NCI-H446 (cell line): ENCODE measurements around the gene RBM19.
A peak's percentile ranks its signal among the peaks of the same experiment; 100 is the strongest.
"Not testable (repeated sequence)": the region's sequence is repeated elsewhere in the genome, so short reads cannot be mapped to it uniquely, and the experiment has no call there.

Experiments
- DNase-seq, 2 experiments: peaks; one replicate each; lab custom pipeline; 2025; lab: John Stamatoyannopoulos, UW

The RBM19 gene

GRCh38 chr12:113929312-113929989 is 36.7 kb downstream of the RBM19 start:
- no peak for DNase-seq

DNA sequence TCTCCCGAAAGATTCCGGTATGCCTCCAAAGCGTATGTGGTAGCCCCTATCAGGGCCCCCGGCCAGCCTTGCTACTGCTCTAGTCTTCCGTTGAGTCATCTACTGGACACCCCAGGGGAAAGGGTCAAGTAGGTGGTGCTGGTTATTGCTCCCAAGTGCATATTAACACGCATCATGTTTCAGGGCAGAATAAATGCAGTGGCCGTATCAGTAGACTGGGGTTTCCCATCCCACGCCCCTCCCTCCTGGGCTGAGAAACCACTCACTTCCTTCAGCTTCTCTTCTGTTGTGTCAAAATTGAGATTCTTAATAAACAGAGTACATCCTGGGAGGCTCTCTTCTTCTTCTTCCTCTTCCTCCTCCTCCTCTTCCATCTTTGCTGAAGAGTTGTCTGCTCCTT is 39.3 kb downstream of the RBM19 start:
- DNase-seq = no peak

DNA sequence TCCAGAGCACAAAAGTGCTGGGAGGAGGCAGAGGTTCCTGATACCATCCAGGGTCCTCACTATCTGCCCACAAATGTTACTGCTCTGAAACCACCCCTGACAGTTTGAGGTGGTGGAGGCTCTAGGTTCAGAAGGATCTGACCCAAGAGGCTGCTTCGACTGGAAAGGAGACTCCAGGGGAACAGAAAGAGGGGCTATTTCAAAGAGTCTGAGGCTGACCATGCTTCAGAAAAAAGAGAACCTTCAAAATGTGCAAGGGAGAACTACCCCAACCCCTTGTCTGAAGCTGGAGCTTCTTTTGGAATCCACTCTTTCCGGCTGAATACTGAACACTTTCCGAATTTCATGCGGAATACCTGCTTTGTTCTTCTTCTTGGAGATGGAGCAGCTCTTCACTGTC is 41.8 kb downstream of the RBM19 start:
- DNase-seq = no peak

- no peak for DNase-seq
These were observed 42.9 kb downstream of the RBM19 start for GRCh38 chr12:113923251-113923650.

DNA sequence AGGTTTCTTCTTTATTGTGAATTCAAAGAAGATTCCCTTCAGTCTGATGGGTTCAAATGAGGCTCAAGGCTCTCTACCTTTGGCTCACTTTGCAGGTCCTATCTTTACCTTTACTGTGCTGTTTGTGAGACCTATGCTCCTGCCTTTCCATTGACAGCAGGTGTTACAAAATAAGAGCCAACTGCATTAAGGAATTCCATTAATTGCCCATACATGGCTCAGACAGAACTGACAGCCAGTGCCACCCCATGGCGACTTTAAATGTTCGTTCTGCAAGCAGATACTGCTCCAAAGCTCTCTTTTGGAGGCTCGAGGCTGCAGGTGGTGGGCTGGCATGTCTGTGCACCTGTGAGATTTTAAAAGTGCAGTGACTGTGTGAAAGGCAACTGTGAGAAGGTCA is 44.7 kb downstream of the RBM19 start:
- DNase-seq = no peak

GRCh38 chr12:113919791-113920190 is 46.3 kb downstream of the RBM19 start:
- no peak for DNase-seq

GRCh38 chr12:113918306-113918705 is 47.8 kb downstream of the RBM19 start:
- DNase-seq = no peak

- DNase-seq = no peak
These were observed 48.7 kb downstream of the RBM19 start for GRCh38 chr12:113917393-113917792.

GRCh38 chr12:113914806-113915205 is 51.3 kb downstream of the RBM19 start:
- DNase-seq = no peak

DNA sequence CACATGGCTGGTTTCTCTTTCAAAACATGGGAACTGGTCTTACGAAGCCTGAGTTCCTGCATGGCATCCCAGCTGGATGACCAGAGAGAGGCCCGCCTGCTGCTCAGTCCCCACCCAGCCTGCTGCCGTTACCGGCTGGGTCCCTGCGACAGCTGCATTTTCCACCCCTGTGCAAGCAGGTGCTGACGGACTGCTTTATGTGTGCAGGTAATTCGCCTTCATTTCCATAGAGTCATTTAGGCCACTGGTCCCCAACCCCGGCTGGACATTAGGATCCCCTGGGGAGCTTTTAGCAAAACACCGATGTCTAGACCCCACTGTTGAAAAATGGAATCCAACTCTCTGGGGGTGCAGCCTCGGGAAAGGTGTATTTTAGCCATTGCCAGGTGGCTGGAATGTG is 51.9 kb downstream of the RBM19 start:
- DNase-seq = no peak

DNA sequence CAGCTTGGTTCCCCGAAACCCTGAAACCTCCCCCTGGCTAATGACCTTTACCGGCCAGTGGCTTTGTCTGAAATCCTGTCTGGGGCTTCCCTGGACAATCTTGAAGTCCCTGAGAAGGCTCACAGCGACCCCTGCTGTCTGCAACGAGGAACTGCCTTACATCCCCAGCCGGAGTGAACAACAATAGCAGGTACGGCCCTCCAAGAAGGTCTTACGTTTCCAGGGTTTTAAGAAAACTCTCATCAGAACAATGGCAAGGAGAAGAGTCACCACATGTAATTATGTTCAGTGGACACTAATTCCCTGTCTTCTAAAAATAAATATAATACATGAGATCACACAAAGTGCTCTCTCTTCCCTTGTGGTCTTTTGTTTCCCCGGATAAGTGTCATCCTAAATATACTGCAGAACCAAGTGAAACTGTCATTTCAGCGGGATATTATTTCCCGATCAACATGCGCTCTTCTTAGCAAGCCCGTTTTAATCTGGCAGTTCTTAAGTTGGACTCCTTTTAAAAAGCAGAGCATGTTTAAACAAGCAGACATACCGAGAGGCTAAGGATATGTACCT is 53.3 kb downstream of the RBM19 start:
- DNase-seq = peak; percentile 22 to 55

- no peak for DNase-seq
These were observed 54.0 kb downstream of the RBM19 start for GRCh38 chr12:113911971-113912759.

- no peak for DNase-seq
These were observed 55.3 kb downstream of the RBM19 start for GRCh38 chr12:113910751-113911272.

DNA sequence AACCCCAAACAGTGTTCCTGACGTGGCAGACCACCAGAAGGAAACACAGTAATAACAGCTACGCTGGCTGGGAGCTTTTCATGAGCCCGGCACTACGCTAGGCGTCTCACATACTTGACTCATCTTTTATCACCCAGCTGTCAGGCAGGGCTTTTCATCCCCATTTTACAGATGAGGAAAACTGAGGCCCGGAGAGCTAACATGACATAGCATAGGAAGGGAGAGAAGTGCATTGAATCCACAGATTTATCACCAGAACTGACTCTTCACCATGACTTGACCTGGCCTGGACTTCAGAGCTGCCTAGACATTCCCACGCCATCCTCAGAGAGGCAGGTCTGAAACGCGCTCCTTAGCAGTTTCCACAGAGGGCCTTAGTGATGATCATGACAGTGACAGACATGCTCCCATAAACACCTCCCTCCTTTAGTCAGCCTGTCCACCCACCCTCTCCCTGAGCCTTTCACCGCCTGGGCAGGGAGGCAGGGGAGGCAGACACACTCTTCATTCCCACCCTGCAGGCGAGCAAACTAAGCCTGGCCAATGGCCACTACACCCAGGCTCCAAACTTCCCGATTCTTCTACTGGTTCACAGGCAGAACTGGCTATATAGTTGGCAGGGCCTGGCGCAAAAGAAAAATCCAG is 56.2 kb downstream of the RBM19 start:
- DNase-seq = no peak

DNA sequence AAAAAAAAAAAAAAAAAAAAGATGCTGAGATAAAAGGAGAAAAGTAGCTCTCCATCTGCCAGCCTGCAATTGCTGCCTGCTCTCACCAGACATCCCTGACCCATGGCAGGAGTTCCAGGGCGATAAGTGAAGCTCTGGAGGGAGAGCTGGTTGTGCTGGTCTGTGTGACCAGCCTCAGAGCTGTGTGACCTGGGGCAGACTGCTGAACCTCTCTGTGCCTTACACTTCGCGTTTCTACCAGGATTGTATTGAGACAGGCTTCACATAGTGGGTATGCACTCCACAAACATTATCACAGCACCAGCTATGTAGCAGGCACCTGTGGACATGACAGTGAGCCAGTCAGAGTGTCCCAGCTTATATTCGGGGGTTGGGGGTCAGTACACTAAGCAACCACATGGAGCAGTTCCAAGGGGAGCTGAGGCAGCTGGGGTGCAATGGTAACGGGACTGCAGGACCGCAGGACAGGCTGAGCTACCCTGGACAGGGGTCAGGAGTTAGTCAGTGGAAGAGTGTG is 57.5 kb downstream of the RBM19 start:
- DNase-seq = no peak

GRCh38 chr12:113907446-113908180 is 58.5 kb downstream of the RBM19 start:
- no peak for DNase-seq

GRCh38 chr12:113906411-113907200 is 59.5 kb downstream of the RBM19 start:
- no peak for DNase-seq

GRCh38 chr12:113905829-113906228 is 60.3 kb downstream of the RBM19 start:
- DNase-seq = no peak

- DNase-seq = no peak
These were observed 62.7 kb downstream of the RBM19 start for GRCh38 chr12:113903381-113903863.

DNA sequence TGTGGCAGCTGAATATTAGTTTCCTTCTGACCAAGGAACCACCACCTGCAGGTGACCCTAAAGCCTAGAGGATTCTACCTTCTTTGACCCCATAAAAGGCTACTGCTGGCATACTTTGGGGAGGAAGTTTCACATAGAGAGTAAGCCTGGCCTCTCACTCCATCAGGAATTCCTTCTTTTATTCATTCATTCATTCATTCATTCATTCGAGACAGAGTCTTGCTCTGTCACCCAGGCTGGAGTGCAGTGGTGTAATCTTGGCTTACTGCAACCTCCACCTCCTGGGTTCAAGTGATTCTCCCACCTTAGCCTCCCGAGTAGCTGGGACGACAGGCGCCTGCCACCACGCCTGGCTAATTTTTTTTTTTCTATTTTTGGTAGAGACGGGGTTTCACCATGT is 64.8 kb downstream of the RBM19 start:
- not testable (repeated sequence) for DNase-seq

DNA sequence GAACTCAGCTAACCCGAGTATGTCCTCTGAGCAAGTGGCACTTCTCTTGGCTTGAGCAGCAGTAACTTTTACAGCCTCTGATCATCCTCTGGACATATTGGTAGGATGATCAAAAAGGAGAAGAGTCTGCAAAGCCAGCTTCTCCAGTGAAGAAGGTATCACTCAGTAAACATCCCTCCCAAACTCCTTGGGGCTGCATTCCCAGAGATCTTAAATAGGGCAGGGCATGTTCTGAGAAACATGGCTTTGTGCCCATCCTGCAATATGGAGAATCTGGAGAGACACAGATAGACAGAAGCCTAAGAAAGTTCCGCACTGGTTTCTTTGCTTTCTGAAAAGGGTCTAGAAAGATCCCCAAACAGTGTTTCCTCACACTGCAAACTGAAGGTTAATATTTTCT is 65.4 kb downstream of the RBM19 start:
- DNase-seq = no peak
